Subcutaneous abdominal adipose tissue (tissue), 5 donors: Measurements from ENCODE around the gene INTS12.
A peak's percentile ranks its signal among the peaks of the same experiment; 100 is the strongest.
"Not testable (repeated sequence)": the region's sequence is repeated elsewhere in the genome, so short reads cannot be mapped to it uniquely, and the experiment has no call there.

ENCODE experiments used
- H3K27ac ChIP-seq: one replicate; pipeline ENCODE4 v1.7.0; 2013; ENCODE audit warnings: low read depth, mild to moderate bottlenecking, inconsistent platforms, low read length, moderate library complexity
- H3K27me3 ChIP-seq, 5 donors: one replicate each; pipeline ENCODE4 v1.7.0; 2013; ENCODE audit warnings: low read length in 5 of 5, inconsistent platforms in 1 of 5; ENCODE audit not compliant: control insufficient read depth in 5 of 5, insufficient read depth in 4 of 5
- H3K36me3 ChIP-seq, 5 donors: one replicate each; pipeline ENCODE4 v1.7.0; 2013; ENCODE audit warnings: low read length in 5 of 5; ENCODE audit not compliant: control insufficient read depth in 5 of 5, insufficient read depth in 5 of 5
- H3K4me1 ChIP-seq, 5 donors: one replicate each; pipeline ENCODE4 v1.7.0; 2013; ENCODE audit warnings: low read length in 5 of 5, mild to moderate bottlenecking in 3 of 5, moderate library complexity in 1 of 5; ENCODE audit not compliant: control insufficient read depth in 5 of 5, insufficient read depth in 5 of 5
- H3K4me3 ChIP-seq, 5 donors: one replicate each; pipeline ENCODE4 v1.7.0; 2013; ENCODE audit warnings: low read length in 5 of 5, low read depth in 1 of 5
- H3K9ac ChIP-seq, 5 donors: one replicate each; pipeline ENCODE4 v1.7.0; 2013; ENCODE audit warnings: low read length in 5 of 5, mild to moderate bottlenecking in 4 of 5, moderate library complexity in 3 of 5
- H3K9me3 ChIP-seq, 5 donors: one replicate each; pipeline ENCODE4 v1.7.0; 2013; ENCODE audit warnings: low read length in 5 of 5; ENCODE audit not compliant: control insufficient read depth in 5 of 5
- donor health status: healthy.
- donor health status: healthy.
- donor health status: healthy.
- donor health status: healthy.
- donor health status: healthy.

Gene INTS12

GRCh38 chr4:105715692-105716278 lies 7.3 kb upstream of the INTS12 start:
- no peak overlapping the region for H3K4me3 ChIP-seq

GRCh38 chr4:105714932-105715331 lies 6.4 kb upstream of the INTS12 start:
- Histone ChIP-seq H3K4me3 (no peak overlapping the region), H3K36me3 (peaks cover 0 to 7% (median under 1%) of the 10 kb centered on the region in 5 donors), H3K4me1 (peaks cover 0 to 6% (median 0%) of the 10 kb centered on the region in 5 donors), H3K9me3 (no peaks in the 10 kb centered on the region), H3K27me3 (no peaks in the 10 kb centered on the region), H3K9ac (no peak overlapping the region), H3K27ac (no peak overlapping the region)

More at GRCh38 chr4:105715692-105716278, 7.3 kb upstream of the INTS12 start:
- H3K9ac ChIP-seq: no peak overlapping the region
- H3K27ac ChIP-seq: no peak overlapping the region
- no peaks in the 10 kb centered on the region for H3K27me3 ChIP-seq
- H3K36me3 ChIP-seq: peaks cover 0 to 7% (median 3%) of the 10 kb centered on the region in 5 donors
- no peaks in the 10 kb centered on the region for H3K9me3 ChIP-seq
- peaks cover 0 to 5% (median 0%) of the 10 kb centered on the region in 5 donors for H3K4me1 ChIP-seq

- no peaks in the 10 kb centered on the region for H3K27me3 ChIP-seq
- H3K4me3 ChIP-seq: peak overlapping the region in 1 of 5 donors; percentile 34
- peak overlapping the region in 1 of 5 donors; percentile 45 for H3K9ac ChIP-seq
- H3K4me1 ChIP-seq: peaks cover 0 to 14% (median 6%) of the 10 kb centered on the region in 5 donors
- H3K36me3 ChIP-seq: peaks cover 0 to 2% (median 0%) of the 10 kb centered on the region in 5 donors
- no peak overlapping the region for H3K27ac ChIP-seq
- H3K9me3 ChIP-seq: no peaks in the 10 kb centered on the region
Observed at GRCh38 chr4:105714071-105714521, 5.6 kb upstream of the INTS12 start.

GRCh38 chr4:105712766-105713165 lies 4.3 kb upstream of the INTS12 start:
- H3K4me3 ChIP-seq: no peak overlapping the region

GRCh38 chr4:105710678-105711077 lies 2.2 kb upstream of the INTS12 start:
- no peak overlapping the region for H3K27ac ChIP-seq
- H3K36me3 ChIP-seq: no peaks in the 10 kb centered on the region
- peaks cover 4 to 31% (median 19%) of the 10 kb centered on the region in 5 donors for H3K4me1 ChIP-seq
- no peak overlapping the region for H3K9ac ChIP-seq
- no peaks in the 10 kb centered on the region for H3K9me3 ChIP-seq
- no peak overlapping the region for H3K4me3 ChIP-seq
- H3K27me3 ChIP-seq: no peaks in the 10 kb centered on the region

More at GRCh38 chr4:105712766-105713165, 4.3 kb upstream of the INTS12 start:
- no peaks in the 10 kb centered on the region for H3K36me3 ChIP-seq
- H3K27ac ChIP-seq: no peak overlapping the region
- H3K4me1 ChIP-seq: peaks cover 4 to 21% (median 11%) of the 10 kb centered on the region in 5 donors
- H3K9ac ChIP-seq: no peak overlapping the region
- no peaks in the 10 kb centered on the region for H3K27me3 ChIP-seq
- no peaks in the 10 kb centered on the region for H3K9me3 ChIP-seq

- Histone ChIP-seq H3K9ac (no peak overlapping the region), H3K27ac (no peak overlapping the region), H3K36me3 (no peaks in the 10 kb centered on the region), H3K4me3 (no peak overlapping the region), H3K27me3 (no peaks in the 10 kb centered on the region), H3K9me3 (no peaks in the 10 kb centered on the region), H3K4me1 (peaks cover 4 to 31% (median 19%) of the 10 kb centered on the region in 5 donors)
Observed at GRCh38 chr4:105710012-105710600, 1.6 kb upstream of the INTS12 start.

- no peaks in the 10 kb centered on the region for H3K9me3 ChIP-seq
- peaks cover 4 to 27% (median 19%) of the 10 kb centered on the region in 5 donors for H3K4me1 ChIP-seq
- H3K27me3 ChIP-seq: no peaks in the 10 kb centered on the region
- H3K9ac ChIP-seq: peak overlapping the region; percentile 87 to 100 (median 96)
- H3K27ac ChIP-seq: peak overlapping the region; percentile 91
- peak overlapping the region; percentile 90 to 98 (median 97) for H3K4me3 ChIP-seq
- no peaks in the 10 kb centered on the region for H3K36me3 ChIP-seq
Observed at GRCh38 chr4:105709081-105709450, 577 bp upstream of the INTS12 start.

- Histone ChIP-seq H3K27ac (peak overlapping the region; percentile 91), H3K9me3 (no peaks in the 10 kb centered on the region), H3K9ac (peak overlapping the region; percentile 87 to 100 (median 96)), H3K27me3 (no peaks in the 10 kb centered on the region), H3K4me3 (peak overlapping the region; percentile 90 to 99 (median 97)), H3K36me3 (peaks cover 0 to 7% (median 0%) of the 10 kb centered on the region in 5 donors), H3K4me1 (peaks cover 4 to 27% (median 19%) of the 10 kb centered on the region in 5 donors)
Observed at GRCh38 chr4:105707782-105708180, 708 bp downstream of the INTS12 start.

GRCh38 chr4:105698607-105699006 lies 9.9 kb downstream of the INTS12 start:
- Histone ChIP-seq H3K9me3 (no peaks in the 10 kb centered on the region), H3K4me1 (no peaks in the 10 kb centered on the region), H3K9ac (no peak overlapping the region), H3K27me3 (no peaks in the 10 kb centered on the region), H3K36me3 (peaks cover 3 to 33% (median 28%) of the 10 kb centered on the region in 5 donors), H3K4me3 (no peak overlapping the region), H3K27ac (no peak overlapping the region)

GRCh38 chr4:105695832-105696231 lies 12.7 kb downstream of the INTS12 start:
- H3K4me3 ChIP-seq, H3K9me3 ChIP-seq, H3K27ac ChIP-seq, H3K4me1 ChIP-seq, H3K9ac ChIP-seq, H3K27me3 ChIP-seq: not testable (repeated sequence)
- H3K36me3 ChIP-seq: peaks cover 17 to 47% (median 44%) of the 10 kb centered on the region in 5 donors
